ENCODE measurements around the gene PIP4K2C. TPM values are rescaled to one million over a fixed set of nuclear protein-coding genes. Genes with fewer than 3 reads are reported as not detected.

PIP4K2C gene
- total RNA-seq, 4 donors from 2014 or later: 36.9 to 68.9 (median 51.5) TPM

GRCh38 chr12:57623811-57624390 is 32.9 kb downstream of the PIP4K2C start:
- no peaks in the 10 kb centered on the region for H3K9me3 ChIP-seq
- DNase-seq (ENCODE audit: low spot score in 2 of 2): no peak
- H3K4me1 ChIP-seq: peaks cover 33% of the 10 kb centered on the region
- TF ChIP-seq CTCF (IDR thresholded peaks at IDR 0.05) (no peak), POLR2A (IDR thresholded peaks at IDR 0.05) (no peak), EP300 (IDR thresholded peaks at IDR 0.05) (no peak), POLR2AphosphoS5 (IDR thresholded peaks at IDR 0.05) (no peak)
- no peak overlapping the region for H3K4me3 ChIP-seq
- 66% methylated on average over 5 of the region's 5 CpGs for WGBS
- peaks cover 97% of the 10 kb centered on the region for H3K27me3 ChIP-seq
- no peak overlapping the region for H3K27ac ChIP-seq
- no peaks in the 10 kb centered on the region for H3K36me3 ChIP-seq

- WGBS: 85% methylated on average over 6 of the region's 8 CpGs
- DNase-seq (ENCODE audit: low spot score in 2 of 2): peak in 1 of 2 donors; percentile 37
- TF ChIP-seq CTCF (IDR thresholded peaks at IDR 0.05) (no peak), EP300 (IDR thresholded peaks at IDR 0.05) (no peak), POLR2A (IDR thresholded peaks at IDR 0.05) (no peak), POLR2AphosphoS5 (IDR thresholded peaks at IDR 0.05) (no peak)
- no peaks in the 10 kb centered on the region for H3K9me3 ChIP-seq
- H3K27me3 ChIP-seq: peaks cover 94% of the 10 kb centered on the region
- no peaks in the 10 kb centered on the region for H3K36me3 ChIP-seq
- peaks cover 28% of the 10 kb centered on the region for H3K4me1 ChIP-seq
- no peak overlapping the region for H3K27ac ChIP-seq
- H3K4me3 ChIP-seq: no peak overlapping the region
These were observed 33.6 kb downstream of the PIP4K2C start for GRCh38 chr12:57624441-57625220.

GRCh38 chr12:57625261-57626032 is 34.5 kb downstream of the PIP4K2C start:
- no peaks in the 10 kb centered on the region for H3K9me3 ChIP-seq
- H3K4me3 ChIP-seq: no peak overlapping the region
- no peak overlapping the region for H3K27ac ChIP-seq
- WGBS: 75% methylated on average over 11 of the region's 12 CpGs
- H3K4me1 ChIP-seq: peaks cover 25% of the 10 kb centered on the region
- DNase-seq (ENCODE audit: low spot score in 2 of 2): peak in 1 of 2 donors; percentile 55
- H3K36me3 ChIP-seq: no peaks in the 10 kb centered on the region
- TF ChIP-seq CTCF (IDR thresholded peaks at IDR 0.05) (no peak), POLR2A (IDR thresholded peaks at IDR 0.05) (no peak), EP300 (IDR thresholded peaks at IDR 0.05) (no peak), POLR2AphosphoS5 (IDR thresholded peaks at IDR 0.05) (no peak)
- H3K27me3 ChIP-seq: peaks cover 93% of the 10 kb centered on the region

- TF ChIP-seq EP300 (IDR thresholded peaks at IDR 0.05) (no peak), CTCF (IDR thresholded peaks at IDR 0.05) (no peak), POLR2A (IDR thresholded peaks at IDR 0.05) (no peak), POLR2AphosphoS5 (IDR thresholded peaks at IDR 0.05) (no peak)
- Histone ChIP-seq H3K4me3 (no peak overlapping the region), H3K4me1 (peaks cover 16% of the 10 kb centered on the region), H3K27ac (no peak overlapping the region), H3K27me3 (peaks cover 91% of the 10 kb centered on the region), H3K9me3 (no peaks in the 10 kb centered on the region), H3K36me3 (no peaks in the 10 kb centered on the region)
- WGBS: 41% methylated on average over 13 of the region's 13 CpGs
- DNase-seq (ENCODE audit: low spot score in 2 of 2): peak in 1 of 2 donors; percentile 60
These were observed 35.3 kb downstream of the PIP4K2C start for GRCh38 chr12:57626111-57626920.
